ENCODE data around the gene PANK1. TPM values are rescaled to one million over a fixed set of nuclear protein-coding genes. Genes with fewer than 3 reads are reported as not detected.

Gene PANK1
- total and polyA plus RNA-seq, 2 experiments from 2014 or later, result 16.9 to 38.2 TPM

DNA sequence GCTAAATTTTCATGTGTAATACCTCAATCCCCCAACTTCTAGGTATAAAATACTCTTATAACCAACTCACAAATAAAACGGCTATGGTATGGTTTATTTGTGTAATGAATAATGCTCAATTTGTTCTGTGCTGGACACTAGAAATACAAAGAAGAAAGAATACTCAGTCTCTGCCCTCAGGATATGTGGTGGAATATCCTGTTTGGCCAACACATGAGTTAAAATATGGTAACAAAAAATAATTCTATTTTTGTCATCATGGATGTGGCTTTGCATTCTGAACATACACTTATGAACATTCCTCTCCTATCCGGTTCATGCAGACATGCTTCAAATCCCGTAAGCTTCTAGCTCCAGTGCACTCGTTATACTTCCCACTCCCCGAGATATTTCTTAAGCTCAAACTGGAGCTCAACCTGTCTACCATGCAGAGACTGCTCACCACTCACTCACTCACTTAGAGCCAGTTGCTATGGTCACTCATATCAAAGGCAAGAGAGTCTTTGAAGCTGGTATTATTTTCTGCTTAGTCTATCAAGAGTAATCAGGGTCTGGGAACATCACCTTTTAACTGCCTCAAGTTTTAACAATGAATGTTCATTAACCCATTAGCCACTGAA, 55.8 kb downstream of the PANK1 start:
- Histone ChIP-seq H3K36me3 (peaks cover 21% of the 10 kb centered on the region), H3K4me1 (ENCODE audit: low read depth) (peaks cover 30% of the 10 kb centered on the region), H3K27me3 (no peaks in the 10 kb centered on the region), H3K9me3 (ENCODE audit: low read depth) (no peaks in the 10 kb centered on the region), H3K4me3 (no peak overlapping the region), H3K27ac (peak overlapping the region; percentile 82)
- peak in 1 of 2 donors; percentile 61 for DNase-seq (ENCODE audit: low read depth in 1 of 2, low spot score in 1 of 2)
- TF ChIP-seq, protein P1, sequence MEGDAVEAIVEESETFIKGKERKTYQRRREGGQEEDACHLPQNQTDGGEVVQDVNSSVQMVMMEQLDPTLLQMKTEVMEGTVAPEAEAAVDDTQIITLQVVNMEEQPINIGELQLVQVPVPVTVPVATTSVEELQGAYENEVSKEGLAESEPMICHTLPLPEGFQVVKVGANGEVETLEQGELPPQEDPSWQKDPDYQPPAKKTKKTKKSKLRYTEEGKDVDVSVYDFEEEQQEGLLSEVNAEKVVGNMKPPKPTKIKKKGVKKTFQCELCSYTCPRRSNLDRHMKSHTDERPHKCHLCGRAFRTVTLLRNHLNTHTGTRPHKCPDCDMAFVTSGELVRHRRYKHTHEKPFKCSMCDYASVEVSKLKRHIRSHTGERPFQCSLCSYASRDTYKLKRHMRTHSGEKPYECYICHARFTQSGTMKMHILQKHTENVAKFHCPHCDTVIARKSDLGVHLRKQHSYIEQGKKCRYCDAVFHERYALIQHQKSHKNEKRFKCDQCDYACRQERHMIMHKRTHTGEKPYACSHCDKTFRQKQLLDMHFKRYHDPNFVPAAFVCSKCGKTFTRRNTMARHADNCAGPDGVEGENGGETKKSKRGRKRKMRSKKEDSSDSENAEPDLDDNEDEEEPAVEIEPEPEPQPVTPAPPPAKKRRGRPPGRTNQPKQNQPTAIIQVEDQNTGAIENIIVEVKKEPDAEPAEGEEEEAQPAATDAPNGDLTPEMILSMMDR (IDR thresholded peaks at IDR 0.05; ENCODE audit: low read depth, low read length), result no peak

- peak overlapping the region; percentile 82 for H3K27ac ChIP-seq
- H3K4me3 ChIP-seq, result no peak overlapping the region
- H3K9me3 ChIP-seq (ENCODE audit: low read depth), result no peaks in the 10 kb centered on the region
- TF ChIP-seq, protein P1 (IDR thresholded peaks at IDR 0.05; ENCODE audit: low read depth, low read length), result no peak
- peak in 1 of 2 donors; percentile 21 for DNase-seq (ENCODE audit: low read depth in 1 of 2, low spot score in 1 of 2)
- H3K4me1 ChIP-seq (ENCODE audit: low read depth), result peaks cover 30% of the 10 kb centered on the region
- H3K36me3 ChIP-seq, result peaks cover 24% of the 10 kb centered on the region
- no peaks in the 10 kb centered on the region for H3K27me3 ChIP-seq
Measured at GRCh38 chr10:89588671-89589070, 56.4 kb downstream of the PANK1 start.

GRCh38 chr10:89582022-89582421, 63.0 kb downstream of the PANK1 start:
- peak in 1 of 2 donors; percentile 21 for DNase-seq (ENCODE audit: low read depth in 1 of 2, low spot score in 1 of 2)
- Histone ChIP-seq H3K27me3 (no peaks in the 10 kb centered on the region), H3K27ac (no peak overlapping the region), H3K4me3 (no peak overlapping the region), H3K4me1 (ENCODE audit: low read depth) (peaks cover 11% of the 10 kb centered on the region), H3K36me3 (peaks cover 3% of the 10 kb centered on the region), H3K9me3 (ENCODE audit: low read depth) (no peaks in the 10 kb centered on the region)
- TF ChIP-seq, protein P1 (IDR thresholded peaks at IDR 0.05; ENCODE audit: low read depth, low read length), result no peak

DNA sequence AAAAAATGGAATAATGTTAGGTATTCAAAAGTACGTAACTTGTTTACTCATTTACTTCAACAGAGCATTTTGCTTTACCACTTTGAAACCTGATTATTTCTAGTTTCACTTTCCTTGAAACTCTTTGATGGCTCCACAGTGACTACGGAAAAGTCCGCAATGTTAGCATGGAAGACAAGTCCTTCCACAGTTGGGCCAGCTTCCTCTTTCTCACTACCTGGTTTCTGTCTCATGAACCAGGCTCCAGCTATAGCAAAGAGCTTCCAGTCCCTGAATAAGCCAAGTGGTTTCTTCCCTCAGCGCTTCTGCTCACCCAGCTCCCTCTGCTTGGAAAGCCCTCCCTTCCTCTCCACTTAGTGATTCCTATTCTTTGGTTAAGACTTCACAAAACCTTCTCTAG, 64.8 kb downstream of the PANK1 start:
- peak overlapping the region; percentile 74 for H3K27ac ChIP-seq
- H3K36me3 ChIP-seq, result peaks cover 3% of the 10 kb centered on the region
- H3K4me3 ChIP-seq, result no peak overlapping the region
- H3K27me3 ChIP-seq, result no peaks in the 10 kb centered on the region
- H3K9me3 ChIP-seq (ENCODE audit: low read depth), result no peaks in the 10 kb centered on the region
- no peak for DNase-seq (ENCODE audit: low read depth in 1 of 2, low spot score in 1 of 2)
- TF ChIP-seq, protein P1 (IDR thresholded peaks at IDR 0.05; ENCODE audit: low read depth, low read length), result no peak
- peaks cover 11% of the 10 kb centered on the region for H3K4me1 ChIP-seq (ENCODE audit: low read depth)

DNA sequence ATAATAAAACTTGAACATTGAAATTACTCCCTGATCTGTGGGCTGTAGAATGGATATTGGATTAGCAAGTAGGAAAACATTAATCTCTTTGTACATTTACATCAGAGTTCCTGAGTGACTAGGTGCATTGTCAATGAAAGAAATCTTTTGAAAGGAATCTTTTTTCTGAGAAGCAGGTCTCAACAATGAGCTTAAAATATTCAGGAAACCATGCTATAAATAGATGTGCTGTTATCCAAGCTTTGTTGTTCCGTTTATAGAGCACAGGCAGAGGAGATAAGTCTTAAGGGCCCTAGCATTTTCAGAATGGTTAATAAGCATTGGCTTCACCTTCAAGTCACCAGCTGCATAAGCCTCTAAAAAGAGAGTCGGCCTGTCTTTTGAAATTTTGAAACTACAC, 68.3 kb downstream of the PANK1 start:
- no peaks in the 10 kb centered on the region for H3K27me3 ChIP-seq
- H3K36me3 ChIP-seq, result no peaks in the 10 kb centered on the region
- DNase-seq (ENCODE audit: low read depth in 1 of 2, low spot score in 1 of 2), result no peak
- H3K4me1 ChIP-seq (ENCODE audit: low read depth), result peaks cover 11% of the 10 kb centered on the region
- H3K27ac ChIP-seq, result no peak overlapping the region
- TF ChIP-seq, protein P1 (IDR thresholded peaks at IDR 0.05; ENCODE audit: low read depth, low read length), result no peak
- no peaks in the 10 kb centered on the region for H3K9me3 ChIP-seq (ENCODE audit: low read depth)
- H3K4me3 ChIP-seq, result no peak overlapping the region
